IPS-18c (cell line): Measurements from ENCODE around the gene ARMH1.

Source experiments
- H3K4me3 ChIP-seq: 2 replicates; pipeline ENCODE4 v1.7.0; 2013; ENCODE audit warnings: low read depth, mild to moderate bottlenecking, low read length, moderate library complexity; ENCODE audit not compliant: insufficient read depth
- H3K9me3 ChIP-seq: one replicate; pipeline ENCODE4 v1.6.1; 2013; ENCODE audit warnings: mild to moderate bottlenecking, low read length, moderate library complexity; ENCODE audit not compliant: control insufficient read depth, insufficient read depth

The ARMH1 gene

GRCh38 chr1:44705470-44705869, 31.0 kb downstream of the ARMH1 start:
- H3K9me3 ChIP-seq: peaks cover 2% of the 10 kb centered on the region

DNA sequence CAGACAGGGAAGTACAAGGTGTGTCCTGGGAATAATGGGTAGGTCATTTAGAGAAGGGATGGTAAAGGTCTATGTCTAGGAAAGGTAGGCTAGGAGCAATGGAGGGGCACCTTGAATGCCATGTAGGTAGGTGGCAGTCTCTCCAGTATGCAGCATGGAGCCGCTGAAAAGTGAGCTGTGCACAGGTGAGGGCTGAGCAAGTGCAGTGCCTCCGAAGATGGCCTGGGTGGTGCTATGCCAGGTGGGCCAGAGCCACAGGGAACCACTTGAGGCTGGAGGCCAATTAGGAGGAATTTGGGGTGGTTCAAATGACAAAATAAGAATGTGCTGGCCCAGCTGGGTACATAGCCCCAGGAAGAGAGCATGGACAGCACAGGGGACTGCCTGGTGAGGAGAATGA, 31.4 kb downstream of the ARMH1 start:
- Histone ChIP-seq H3K4me3 (no peak overlapping the region), H3K9me3 (peaks cover 2% of the 10 kb centered on the region)

More at GRCh38 chr1:44705470-44705869, 31.0 kb downstream of the ARMH1 start:
- H3K4me3 ChIP-seq: no peak overlapping the region

GRCh38 chr1:44707112-44707881, 32.8 kb downstream of the ARMH1 start:
- Histone ChIP-seq H3K4me3 (no peak overlapping the region), H3K9me3 (peaks cover 2% of the 10 kb centered on the region)

DNA sequence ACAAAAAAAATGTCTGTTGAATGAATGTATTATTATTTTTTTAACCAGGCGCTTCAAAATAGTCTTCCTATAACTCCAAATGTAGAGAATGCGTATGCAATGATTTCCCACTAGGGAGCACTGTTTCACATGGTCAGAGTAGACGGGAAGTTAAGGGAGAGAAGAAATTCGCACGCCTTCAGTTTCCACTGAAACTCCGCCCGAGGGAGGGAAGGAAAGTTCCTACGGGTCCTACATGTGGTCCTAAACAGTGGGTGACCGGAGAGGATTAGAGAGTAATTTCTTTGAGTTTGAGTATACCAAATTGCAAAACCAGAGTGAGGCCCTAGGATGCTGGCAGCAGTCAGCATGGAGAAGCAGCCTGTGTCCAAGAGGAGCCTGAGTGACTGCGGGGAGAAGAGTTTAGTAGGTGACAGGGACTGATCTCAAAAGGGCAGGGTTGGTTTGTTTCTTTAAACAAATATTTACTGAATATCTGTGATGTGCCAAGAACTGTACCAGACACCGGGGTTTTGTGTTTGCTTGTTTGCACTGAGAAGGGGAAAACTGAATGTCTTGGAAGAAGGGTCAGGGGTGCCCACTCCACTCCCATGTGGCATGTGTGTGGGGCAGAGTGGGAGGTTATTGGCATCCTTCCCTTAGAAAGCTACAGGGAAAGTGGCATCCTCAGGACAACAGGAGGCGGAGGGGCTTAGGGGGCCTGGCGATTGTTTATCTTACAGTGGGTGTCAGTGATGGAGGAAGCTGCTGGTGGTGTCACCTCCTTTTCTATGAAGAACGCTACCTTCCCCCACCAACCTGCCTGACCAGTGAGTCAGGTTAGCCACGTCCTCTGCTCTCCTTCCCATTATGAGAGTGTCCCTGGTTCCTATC, 33.7 kb downstream of the ARMH1 start:
- Histone ChIP-seq H3K9me3 (peaks cover 2% of the 10 kb centered on the region), H3K4me3 (peak overlapping the region; percentile 3; the same call in 1 of the 2 replicates)

- H3K4me3 ChIP-seq: no peak overlapping the region
- H3K9me3 ChIP-seq: peaks cover 2% of the 10 kb centered on the region
Measured at GRCh38 chr1:44713321-44713781, 38.8 kb downstream of the ARMH1 start.

DNA sequence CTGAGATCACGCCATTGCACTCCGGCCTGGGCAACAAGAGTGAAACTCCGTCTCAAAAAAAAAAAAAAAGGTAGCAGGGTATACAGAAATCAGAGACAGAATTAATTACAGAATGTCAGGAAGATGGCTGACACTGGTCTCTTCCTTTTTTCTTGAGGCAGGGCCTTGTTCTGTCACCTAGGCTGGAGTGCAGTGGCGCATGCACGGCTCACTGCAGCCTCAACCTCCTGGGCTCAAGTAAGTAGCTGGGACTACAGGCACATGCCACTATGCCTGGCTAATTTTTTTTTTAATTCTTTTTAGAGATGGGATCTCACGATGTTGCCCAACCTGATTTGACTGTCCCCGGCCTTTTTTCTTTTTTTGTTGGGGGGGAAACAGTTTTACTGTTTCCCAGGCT, 40.0 kb downstream of the ARMH1 start:
- Histone ChIP-seq H3K4me3 (no peak overlapping the region), H3K9me3 (no peaks in the 10 kb centered on the region)

- H3K9me3 ChIP-seq: no peaks in the 10 kb centered on the region
- H3K4me3 ChIP-seq: no peak overlapping the region
Measured at GRCh38 chr1:44714944-44715571, 40.5 kb downstream of the ARMH1 start.

DNA sequence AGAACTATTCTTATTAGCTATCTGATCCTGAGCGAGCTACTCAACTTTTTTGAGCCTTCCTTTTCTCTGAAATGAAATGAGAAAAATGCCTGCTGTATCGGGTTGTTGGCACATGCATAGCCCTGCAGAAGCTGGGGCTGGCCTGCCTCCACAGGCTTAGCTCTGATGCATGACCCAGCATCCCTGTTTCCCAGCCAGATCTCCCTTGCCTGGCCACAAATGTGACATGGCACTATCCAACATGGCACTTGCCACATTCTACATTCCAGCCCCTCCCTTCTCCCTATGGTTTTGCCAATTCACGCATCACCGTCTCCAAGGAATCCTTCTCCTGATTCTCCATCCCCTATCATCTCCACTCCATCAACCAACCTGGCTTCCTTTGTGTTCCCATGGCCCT, 42.6 kb downstream of the ARMH1 start:
- H3K9me3 ChIP-seq: no peaks in the 10 kb centered on the region
- no peak overlapping the region for H3K4me3 ChIP-seq

- Histone ChIP-seq H3K9me3 (no peaks in the 10 kb centered on the region), H3K4me3 (no peak overlapping the region)
Measured at GRCh38 chr1:44717653-44718052, 43.1 kb downstream of the ARMH1 start.

DNA sequence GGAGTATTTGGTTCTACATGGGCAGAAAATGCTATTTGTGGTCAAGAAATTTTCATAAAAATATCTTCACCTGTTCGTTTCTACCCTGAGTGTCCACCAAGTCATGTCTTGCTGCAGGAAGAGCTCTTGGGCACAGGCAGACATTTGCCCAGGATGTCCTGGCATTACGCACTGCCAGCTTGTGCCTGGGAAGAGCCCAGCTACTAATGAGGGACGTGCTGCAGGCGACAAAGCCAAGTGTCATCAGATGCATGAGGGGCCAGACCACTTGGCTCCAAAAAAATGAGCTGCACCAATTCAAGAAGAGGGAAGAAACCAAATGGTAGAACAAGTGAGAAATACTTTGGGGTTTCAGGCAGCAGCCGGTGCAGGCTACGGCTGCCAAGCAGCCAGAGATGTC, 43.6 kb downstream of the ARMH1 start:
- Histone ChIP-seq H3K9me3 (no peaks in the 10 kb centered on the region), H3K4me3 (no peak overlapping the region)

DNA sequence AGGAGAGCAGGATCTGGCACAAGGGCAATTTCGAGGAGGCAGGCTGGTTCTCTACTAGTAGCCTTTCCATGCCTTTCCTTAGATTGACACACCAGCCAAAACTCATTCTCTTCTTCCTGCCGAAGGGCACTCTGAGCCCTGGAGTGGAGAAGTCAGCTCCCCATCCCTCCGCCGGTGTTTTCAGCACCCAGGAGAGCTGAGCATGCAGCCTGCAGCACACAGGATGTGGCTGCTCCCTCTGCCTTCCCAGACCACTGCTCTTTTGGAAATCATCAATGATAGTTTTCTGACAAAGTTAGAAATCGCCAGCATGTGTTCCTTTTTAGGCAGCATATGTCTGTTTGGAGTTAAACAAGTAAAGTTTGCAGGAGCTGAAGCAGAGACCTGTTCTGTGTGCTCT, 44.8 kb downstream of the ARMH1 start:
- H3K4me3 ChIP-seq: no peak overlapping the region
- H3K9me3 ChIP-seq: no peaks in the 10 kb centered on the region

GRCh38 chr1:44720281-44720680, 45.8 kb downstream of the ARMH1 start:
- Histone ChIP-seq H3K4me3 (no peak overlapping the region), H3K9me3 (no peaks in the 10 kb centered on the region)

DNA sequence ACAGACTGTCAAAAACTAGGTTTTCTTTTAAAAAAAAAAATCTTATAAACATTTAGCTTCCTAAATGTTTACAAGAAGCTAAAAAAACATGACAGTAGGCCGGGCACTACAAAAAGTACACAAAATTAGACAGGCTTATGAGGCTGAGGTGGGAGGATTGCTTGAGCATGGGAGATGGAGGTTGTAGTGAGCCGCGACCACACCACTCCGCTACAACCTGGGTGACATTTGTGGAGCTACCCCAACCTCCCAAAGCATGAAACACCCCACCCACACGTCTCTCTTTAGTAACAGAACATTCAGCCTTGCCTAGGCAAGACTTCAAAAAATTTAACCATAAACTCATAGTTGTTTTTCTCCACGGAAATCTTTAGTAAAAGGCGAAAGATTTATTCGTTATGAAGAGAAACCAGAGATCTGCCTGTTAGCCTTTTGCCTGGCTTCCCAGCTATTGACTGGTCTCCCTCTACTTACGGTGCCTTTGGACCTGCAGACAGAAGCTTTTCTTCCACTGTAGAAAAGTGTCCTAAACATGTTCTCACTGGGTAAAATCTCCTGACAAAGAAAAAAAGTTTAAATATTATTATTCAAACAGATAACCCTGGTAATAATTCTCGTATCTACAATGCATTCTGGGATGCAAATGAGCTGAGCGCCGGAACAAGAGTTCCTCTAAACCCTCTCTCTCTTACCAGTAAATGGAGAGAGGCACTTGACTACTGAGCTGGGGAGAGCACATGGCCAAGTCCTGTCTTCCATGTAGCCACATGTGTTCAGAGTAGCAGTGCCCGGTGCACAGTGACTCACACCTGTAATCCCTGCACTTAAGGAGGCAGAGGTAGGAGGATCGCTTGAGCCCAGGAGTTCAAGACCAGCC, 47.2 kb downstream of the ARMH1 start:
- H3K4me3 ChIP-seq: no peak overlapping the region
- no peaks in the 10 kb centered on the region for H3K9me3 ChIP-seq

DNA sequence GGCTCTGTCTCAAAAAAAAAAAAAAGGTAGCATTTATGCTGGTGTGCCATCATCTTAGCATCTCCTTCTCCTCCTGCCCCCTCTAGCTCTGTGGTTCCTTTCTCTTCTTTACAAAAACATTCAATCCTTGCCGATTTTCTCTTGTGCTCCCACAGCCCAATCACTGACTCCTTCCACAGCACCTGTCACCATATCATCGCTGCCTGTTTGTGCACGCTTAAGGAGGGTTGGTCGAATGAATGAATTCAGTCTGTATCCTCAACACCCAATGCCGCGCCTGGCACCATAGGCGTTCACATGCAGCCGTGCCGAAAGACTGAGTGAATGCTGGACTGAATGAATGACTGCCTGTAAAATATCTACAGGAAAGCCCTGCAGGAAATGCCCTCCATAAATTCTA, 48.5 kb downstream of the ARMH1 start:
- no peaks in the 10 kb centered on the region for H3K9me3 ChIP-seq
- no peak overlapping the region for H3K4me3 ChIP-seq

GRCh38 chr1:44723496-44724295, 49.2 kb downstream of the ARMH1 start:
- Histone ChIP-seq H3K4me3 (no peak overlapping the region), H3K9me3 (no peaks in the 10 kb centered on the region)

DNA sequence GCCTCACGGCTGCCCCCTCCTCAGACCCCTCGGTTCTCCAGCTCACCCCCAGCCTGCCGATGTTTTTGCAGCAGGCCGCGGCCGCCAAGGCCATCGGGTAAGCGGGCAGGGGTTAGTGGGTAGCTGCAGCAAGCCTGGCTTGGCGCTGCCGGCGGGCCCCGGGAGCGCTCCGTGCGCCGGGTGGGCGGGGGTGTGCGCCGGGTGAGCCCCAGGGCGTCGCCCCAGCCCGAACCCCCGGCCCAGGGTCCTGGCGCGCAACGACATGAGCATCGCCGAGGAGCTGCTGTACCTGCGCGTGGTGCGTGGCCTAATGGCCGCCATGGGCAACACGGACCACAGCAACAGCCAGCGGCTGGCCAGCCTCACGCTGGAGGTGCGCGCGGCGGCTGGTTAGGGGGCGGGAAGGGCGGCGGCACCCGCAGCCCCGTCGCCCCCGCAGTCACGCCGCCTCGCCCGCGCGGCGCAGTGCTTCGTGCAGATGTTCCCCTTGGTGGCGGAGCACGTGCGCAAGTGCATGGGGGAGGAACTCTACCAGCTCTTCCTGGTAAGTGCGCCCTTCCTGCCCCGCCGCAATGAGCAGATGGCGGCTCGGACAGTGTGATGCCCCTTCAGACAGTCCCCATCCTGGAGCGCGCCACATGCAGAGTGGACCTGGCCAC, 49.9 kb downstream of the ARMH1 start:
- Histone ChIP-seq H3K9me3 (no peaks in the 10 kb centered on the region), H3K4me3 (no peak overlapping the region)
